Measurements from ENCODE around the gene IL17B.

The IL17B gene

GRCh38 chr5:149355688-149356087 is 23.4 kb downstream of the IL17B start:
- DNase-seq = peak; percentile 28

DNA sequence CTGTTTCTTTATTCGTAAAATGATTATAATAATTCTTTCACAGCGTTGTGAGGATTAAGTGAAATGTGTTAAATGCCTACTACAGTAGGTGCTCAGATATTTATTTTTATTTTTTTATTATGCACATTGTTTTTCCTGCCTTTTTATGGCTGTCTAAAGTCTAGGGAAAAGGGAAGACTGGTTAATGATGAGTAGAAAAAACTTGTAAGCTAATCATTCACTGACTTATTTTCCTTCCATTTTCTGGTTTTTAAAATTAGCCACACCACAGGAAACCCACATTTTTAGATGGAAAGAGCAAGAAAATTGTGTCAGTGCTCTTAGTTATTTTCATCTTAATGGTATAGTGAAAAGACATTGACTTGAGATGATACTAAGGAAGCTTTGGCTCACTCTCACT is 25.2 kb downstream of the IL17B start:
- DNase-seq = no peak

- no peak for DNase-seq
Observed at GRCh38 chr5:149352169-149352568, 26.9 kb downstream of the IL17B start.

DNA sequence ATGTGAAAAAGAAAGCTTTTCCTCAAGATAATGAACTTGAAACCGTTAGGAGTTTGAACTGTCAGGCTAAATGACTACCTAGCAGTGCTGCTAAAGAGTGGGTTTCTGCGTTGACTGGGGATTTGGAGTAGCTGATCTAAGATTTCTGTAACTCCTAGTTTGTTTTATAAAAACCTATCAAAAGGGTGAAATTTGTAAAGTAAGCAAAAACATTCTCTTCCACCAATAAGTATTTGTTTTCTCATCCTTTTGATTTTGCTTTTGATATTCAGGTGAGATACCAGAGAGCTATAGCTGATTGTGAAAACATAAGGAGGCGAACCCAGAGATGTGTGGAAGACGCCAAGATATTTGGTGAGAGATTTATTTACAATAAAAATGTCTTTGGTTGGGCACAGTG is 29.7 kb downstream of the IL17B start:
- no peak for DNase-seq

GRCh38 chr5:149348518-149348917 is 30.6 kb downstream of the IL17B start:
- DNase-seq = no peak

DNA sequence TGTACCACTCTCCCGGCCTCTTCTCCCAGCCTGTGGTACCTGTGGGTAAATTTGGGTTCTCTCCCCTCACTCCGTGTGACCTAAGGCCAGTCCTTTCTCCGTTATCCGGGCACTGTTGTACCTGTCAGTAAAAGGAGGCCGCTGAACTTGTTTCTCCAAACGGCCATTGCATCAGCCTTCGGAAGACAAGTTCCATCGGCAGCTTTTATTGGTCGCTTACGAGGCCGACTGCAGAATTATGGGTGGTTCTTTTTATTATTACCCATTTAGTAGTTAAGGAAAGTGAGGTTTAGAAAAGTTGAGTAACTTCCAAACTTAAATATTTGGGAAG is 33.2 kb downstream of the IL17B start:
- peak; percentile 36 for DNase-seq

- peak; percentile 95 for DNase-seq
Observed at GRCh38 chr5:149345147-149345891, 33.8 kb downstream of the IL17B start, which contains the start of gene GRPEL2. Gene GRPEL2, plus strand, starts transcription at chr5:149345499. Its CDS starts 41 bp downstream, at chr5:149345540.

- DNase-seq = no peak
Observed at GRCh38 chr5:149344151-149344550, 34.9 kb downstream of the IL17B start.

DNA sequence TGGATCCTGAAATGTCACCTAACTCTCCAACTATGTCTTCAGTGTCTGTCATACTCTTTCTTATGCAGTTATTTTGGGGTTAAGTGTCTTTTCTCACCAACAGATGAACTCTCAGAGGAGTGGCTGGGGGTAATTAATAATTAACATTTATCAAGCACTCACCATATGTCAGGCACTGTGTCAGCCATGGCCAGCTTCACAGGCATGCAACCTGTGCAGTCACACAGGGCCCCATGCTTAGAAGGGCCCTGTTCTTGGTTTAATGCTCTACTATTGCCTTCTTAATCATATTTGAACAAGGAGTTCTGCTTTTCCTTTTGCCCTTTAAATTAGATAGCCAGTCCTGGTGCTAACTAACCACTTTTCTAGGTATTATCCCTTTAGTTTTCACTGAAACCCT is 37.2 kb downstream of the IL17B start:
- no peak for DNase-seq

DNA sequence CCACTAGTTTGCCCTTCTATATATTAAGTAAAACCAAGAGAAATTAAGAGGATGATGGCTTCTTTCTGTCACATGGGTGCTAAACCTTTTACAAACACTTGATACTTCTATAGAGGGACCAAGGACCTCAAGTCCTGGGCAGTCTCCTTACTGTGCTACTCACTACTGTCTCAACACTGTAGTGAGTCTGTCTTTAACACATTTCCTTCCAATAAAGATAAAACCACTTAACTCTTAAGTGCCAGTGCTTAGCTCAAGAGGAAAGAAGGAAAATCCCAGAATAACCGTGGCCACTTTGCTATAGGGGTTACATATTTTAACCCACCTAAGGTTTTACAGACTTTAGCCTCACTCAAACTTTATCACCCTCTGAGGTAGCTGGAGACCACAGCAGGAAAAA is 38.2 kb downstream of the IL17B start:
- DNase-seq = no peak

DNA sequence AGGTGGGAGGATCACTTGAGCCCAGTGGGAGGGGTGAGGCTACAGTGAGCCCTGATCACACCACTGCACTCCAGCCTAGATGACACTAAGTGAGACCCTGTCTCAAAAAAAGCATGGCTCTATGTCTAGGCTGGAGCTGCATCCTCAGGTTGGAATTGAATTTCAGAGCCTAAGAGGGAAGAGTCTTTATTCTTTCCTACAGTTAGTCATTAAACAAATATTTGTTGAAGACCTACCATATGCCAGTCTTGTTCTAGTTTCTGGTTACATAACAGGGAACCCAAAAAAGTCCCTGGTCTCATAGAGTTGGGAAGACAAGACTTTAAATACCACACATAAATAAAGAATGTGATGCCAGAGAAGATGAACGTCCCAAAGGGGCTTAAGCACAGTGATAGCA is 40.7 kb downstream of the IL17B start:
- no peak for DNase-seq

DNA sequence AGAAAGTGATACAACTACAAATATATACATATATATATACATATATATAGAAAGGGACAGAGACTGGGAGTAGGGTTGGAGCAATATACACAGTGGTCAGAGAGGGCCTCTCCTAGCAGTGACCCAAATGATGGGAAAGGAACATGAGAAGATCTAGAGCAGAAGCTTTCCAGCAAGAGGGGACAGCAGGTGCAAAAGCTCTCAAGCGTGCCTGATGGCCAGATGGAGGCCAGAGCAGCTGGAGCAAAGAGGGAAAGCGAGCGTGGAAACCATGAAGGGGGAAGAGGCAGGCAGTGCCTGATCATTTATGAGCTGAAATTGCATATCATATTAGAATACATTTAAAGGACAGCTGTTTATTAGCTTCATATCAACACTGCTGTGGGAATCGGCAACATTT is 41.4 kb downstream of the IL17B start:
- no peak for DNase-seq

- DNase-seq = no peak
Observed at GRCh38 chr5:149333711-149334443, 45.2 kb downstream of the IL17B start.

GRCh38 chr5:149328177-149328576 is 50.9 kb downstream of the IL17B start:
- no peak for DNase-seq

GRCh38 chr5:149326611-149327010 is 52.5 kb downstream of the IL17B start:
- DNase-seq = no peak

DNA sequence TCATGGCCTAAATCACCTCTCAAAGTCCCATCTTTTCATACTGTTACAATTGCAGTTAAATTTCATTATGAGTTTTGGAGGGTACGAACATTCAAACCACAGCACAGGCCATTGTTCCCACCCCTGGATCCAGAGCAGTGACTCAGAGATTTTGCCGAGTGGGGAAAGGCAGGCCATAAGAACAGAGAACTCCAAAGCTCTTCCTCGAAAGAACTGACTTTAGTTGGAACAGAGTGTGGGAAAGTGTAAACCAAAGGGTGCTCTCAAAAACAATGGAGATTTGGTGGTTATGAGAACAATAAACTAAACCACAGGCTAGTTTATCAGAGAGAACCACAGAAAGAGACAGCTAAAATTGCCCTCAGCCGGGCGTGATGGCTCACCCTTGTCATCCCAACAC is 53.2 kb downstream of the IL17B start:
- DNase-seq = no peak

DNA sequence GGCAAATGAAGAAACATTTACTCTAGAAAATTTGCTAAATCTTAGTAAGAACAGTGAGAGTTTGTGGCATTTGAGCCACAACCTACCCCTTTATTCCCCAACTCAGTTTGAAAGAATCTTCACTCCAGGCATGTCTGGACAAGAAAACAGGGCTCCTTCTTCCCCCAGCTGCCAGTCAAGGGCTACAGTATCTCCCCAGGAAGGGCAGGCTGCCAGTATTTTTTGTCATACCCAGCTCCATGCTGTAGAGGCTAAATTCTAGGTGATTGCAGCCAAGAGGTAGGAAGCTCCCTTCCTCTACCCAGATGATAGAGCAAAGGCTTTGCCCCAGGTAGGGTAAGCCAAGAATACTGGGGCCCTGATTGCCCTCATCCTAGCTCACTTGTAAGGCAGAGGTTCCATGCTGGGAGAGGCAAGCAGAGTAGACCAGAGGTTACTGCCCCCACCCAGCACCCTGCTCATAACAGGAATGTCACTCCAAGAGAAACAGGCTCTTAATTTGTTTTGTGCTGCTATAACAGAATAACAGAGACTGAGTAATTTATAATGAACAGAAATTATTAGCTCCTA is 53.8 kb downstream of the IL17B start:
- DNase-seq = no peak

- no peak for DNase-seq
Observed at GRCh38 chr5:149324641-149325040, 54.5 kb downstream of the IL17B start.
